ENCODE measurements around the gene TLR10. TPM values are rescaled to one million over a fixed set of nuclear protein-coding genes. Genes with fewer than 3 reads are reported as not detected.

TLR10 gene
- total and polyA plus RNA-seq, 8 donors, result 0.15 to 3.0 (median 0.70) TPM

DNA sequence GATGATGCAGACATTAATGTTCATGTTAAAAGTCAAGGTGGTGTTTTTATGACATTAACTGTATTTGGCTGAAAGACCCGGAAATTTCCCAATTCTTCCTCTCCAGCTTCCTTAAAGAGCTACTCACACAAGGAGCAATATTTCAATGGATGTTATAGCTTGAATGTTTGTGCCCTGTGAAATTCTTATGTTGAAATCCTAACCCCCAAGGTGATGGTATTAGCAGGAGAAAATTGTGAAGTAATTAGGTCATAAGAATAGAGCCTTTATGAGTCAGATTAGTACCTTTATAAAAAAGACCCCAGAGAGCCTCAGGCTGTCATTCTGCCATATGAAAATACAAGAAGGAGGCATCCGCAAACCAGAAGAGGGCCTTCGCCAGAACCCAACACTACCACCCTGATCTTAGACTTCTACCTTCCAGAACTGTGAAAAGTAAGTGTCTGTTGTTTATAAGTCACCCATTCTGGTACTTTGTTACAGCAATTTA lies 18.2 kb upstream of the TLR10 start:
- Histone ChIP-seq H3K4me3 (peak overlapping the region in 1 of 2 donors; percentile 49), H3K36me3 (peaks cover 0 to 55% of the 10 kb centered on the region in 2 donors), H3K4me1 (peaks cover 6 to 47% of the 10 kb centered on the region in 2 donors), H3K9me3 (no peaks in the 10 kb centered on the region), H3K27ac (peak overlapping the region in 1 of 2 donors; percentile 96), H3K27me3 (no peaks in the 10 kb centered on the region)
- intact Hi-C loops (cut with DNase I), result no loop called here
- DNase-seq, result no peak
- TF ChIP-seq, protein P1, sequence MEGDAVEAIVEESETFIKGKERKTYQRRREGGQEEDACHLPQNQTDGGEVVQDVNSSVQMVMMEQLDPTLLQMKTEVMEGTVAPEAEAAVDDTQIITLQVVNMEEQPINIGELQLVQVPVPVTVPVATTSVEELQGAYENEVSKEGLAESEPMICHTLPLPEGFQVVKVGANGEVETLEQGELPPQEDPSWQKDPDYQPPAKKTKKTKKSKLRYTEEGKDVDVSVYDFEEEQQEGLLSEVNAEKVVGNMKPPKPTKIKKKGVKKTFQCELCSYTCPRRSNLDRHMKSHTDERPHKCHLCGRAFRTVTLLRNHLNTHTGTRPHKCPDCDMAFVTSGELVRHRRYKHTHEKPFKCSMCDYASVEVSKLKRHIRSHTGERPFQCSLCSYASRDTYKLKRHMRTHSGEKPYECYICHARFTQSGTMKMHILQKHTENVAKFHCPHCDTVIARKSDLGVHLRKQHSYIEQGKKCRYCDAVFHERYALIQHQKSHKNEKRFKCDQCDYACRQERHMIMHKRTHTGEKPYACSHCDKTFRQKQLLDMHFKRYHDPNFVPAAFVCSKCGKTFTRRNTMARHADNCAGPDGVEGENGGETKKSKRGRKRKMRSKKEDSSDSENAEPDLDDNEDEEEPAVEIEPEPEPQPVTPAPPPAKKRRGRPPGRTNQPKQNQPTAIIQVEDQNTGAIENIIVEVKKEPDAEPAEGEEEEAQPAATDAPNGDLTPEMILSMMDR (IDR thresholded peaks at IDR 0.05), result no peak
- no peak for ATAC-seq

DNA sequence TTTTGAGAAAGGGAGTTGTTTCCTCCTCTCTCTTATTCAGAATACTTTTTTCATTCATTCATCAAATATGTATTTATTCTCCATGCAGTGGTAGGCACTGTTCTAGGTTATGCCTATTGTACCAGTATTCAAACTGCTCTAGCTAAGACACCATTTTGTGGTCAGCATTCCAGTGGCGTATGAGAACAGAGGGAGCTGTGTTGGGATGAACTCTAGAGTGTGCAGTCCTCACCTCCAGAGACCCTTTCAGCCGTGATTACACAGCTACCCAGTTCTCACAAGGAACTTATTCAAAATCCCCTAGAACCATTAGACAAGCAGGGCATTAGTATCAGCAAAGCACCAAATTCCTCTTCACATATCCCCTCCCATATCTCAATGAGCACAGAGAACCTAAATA lies 17.6 kb upstream of the TLR10 start:
- Histone ChIP-seq H3K9me3 (no peaks in the 10 kb centered on the region), H3K27me3 (no peaks in the 10 kb centered on the region), H3K36me3 (peaks cover 0 to 59% of the 10 kb centered on the region in 2 donors), H3K27ac (peak overlapping the region in 1 of 2 donors; percentile 96), H3K4me1 (peaks cover 0 to 40% of the 10 kb centered on the region in 2 donors), H3K4me3 (peak overlapping the region in 1 of 2 donors; percentile 49)
- TF ChIP-seq, protein P1 (IDR thresholded peaks at IDR 0.05), result no peak
- intact Hi-C loops (cut with DNase I), result no loop called here
- DNase-seq (no peak), ATAC-seq (no peak)

DNA sequence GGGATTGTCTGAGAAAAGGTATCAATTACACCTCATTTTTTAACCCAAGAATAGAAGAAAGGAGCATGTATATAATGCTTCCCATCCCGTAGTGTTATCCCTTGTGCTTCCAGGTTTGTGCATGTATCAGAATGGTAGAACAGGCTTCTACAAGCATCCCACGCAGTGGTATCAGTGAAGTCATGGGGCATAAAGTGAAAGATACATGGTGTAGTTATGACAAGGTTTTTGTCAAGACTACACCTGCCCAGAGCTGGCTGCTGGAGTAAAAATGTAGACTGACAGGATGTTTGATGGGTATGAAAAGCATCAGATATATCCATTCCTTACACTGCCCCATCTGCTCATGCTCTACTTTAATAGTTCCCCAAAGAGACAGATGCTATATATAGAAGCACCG lies 12.3 kb upstream of the TLR10 start:
- ATAC-seq (no peak), DNase-seq (no peak)
- Histone ChIP-seq H3K36me3 (peaks cover 0 to 44% of the 10 kb centered on the region in 2 donors), H3K4me3 (no peak overlapping the region), H3K27me3 (no peaks in the 10 kb centered on the region), H3K4me1 (peaks cover 0 to 20% of the 10 kb centered on the region in 2 donors), H3K27ac (no peak overlapping the region), H3K9me3 (no peaks in the 10 kb centered on the region)
- intact Hi-C loops (cut with DNase I), result no loop called here
- TF ChIP-seq, protein P1 (IDR thresholded peaks at IDR 0.05), result no peak

DNA sequence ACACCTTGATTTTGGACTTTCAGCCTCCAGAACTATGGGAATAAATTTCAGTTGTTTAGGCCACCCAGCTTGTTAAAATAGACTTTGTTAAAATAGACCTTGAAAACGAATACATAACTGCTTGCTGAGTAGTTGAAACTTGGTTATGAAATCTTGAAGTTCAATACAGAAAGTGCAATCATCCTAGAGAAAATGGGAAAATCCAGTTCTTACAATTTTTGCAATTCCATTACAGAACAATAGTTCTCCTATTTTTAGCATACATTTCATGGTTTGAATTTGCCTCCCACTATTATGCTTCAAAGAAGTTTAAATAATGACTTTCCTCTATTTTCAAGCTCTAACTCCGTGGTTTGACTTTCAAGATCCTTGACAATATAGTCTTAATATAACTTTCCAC lies 11.3 kb upstream of the TLR10 start:
- DNase-seq, result no peak
- intact Hi-C loops (cut with DNase I), result no loop called here
- TF ChIP-seq, protein P1 (IDR thresholded peaks at IDR 0.05), result no peak
- Histone ChIP-seq H3K36me3 (peaks cover 0 to 34% of the 10 kb centered on the region in 2 donors), H3K9me3 (no peaks in the 10 kb centered on the region), H3K4me1 (peaks cover 0 to 11% of the 10 kb centered on the region in 2 donors), H3K27me3 (no peaks in the 10 kb centered on the region), H3K27ac (peak overlapping the region in 1 of 2 donors; percentile 9), H3K4me3 (no peak overlapping the region)
- no peak for ATAC-seq

DNA sequence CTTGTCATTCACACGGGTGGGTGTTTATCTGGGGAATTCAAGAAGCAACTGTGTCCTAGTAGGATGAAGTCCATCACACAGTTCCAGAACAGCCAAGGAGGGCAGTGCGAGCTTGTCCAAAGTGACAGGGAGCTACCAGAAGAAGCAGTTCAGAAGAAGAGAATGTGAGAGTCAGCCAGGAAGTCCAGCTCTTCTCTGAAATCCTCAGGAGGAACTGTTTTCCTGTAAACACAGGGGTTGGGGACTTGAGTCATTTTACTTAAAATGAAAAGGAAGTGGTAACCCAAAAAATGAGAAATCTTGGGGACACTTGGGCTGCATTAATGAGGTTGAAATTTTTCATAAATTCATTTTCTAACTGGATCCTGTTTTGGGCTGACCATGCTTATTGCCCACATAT lies 8.2 kb upstream of the TLR10 start:
- peaks cover 0 to 35% of the 10 kb centered on the region in 2 donors for H3K4me1 ChIP-seq
- ATAC-seq (peak; percentile 27), DNase-seq (no peak)
- intact Hi-C loops (cut with DNase I), result no loop called here
- TF ChIP-seq, protein P1 (IDR thresholded peaks at IDR 0.05), result no peak
- peaks cover 0 to 7% of the 10 kb centered on the region in 2 donors for H3K36me3 ChIP-seq
- no peaks in the 10 kb centered on the region for H3K9me3 ChIP-seq
- H3K27ac ChIP-seq, result peak overlapping the region in 1 of 2 donors; percentile 85
- H3K27me3 ChIP-seq, result no peaks in the 10 kb centered on the region
- no peak overlapping the region for H3K4me3 ChIP-seq
